ENCODE results near the gene EGFL7. TPM values are rescaled to one million over a fixed set of nuclear protein-coding genes. Genes with fewer than 3 reads are reported as not detected.

Gene EGFL7
- total RNA-seq, result 16.2 and 18.5 TPM in 2 replicates

DNA sequence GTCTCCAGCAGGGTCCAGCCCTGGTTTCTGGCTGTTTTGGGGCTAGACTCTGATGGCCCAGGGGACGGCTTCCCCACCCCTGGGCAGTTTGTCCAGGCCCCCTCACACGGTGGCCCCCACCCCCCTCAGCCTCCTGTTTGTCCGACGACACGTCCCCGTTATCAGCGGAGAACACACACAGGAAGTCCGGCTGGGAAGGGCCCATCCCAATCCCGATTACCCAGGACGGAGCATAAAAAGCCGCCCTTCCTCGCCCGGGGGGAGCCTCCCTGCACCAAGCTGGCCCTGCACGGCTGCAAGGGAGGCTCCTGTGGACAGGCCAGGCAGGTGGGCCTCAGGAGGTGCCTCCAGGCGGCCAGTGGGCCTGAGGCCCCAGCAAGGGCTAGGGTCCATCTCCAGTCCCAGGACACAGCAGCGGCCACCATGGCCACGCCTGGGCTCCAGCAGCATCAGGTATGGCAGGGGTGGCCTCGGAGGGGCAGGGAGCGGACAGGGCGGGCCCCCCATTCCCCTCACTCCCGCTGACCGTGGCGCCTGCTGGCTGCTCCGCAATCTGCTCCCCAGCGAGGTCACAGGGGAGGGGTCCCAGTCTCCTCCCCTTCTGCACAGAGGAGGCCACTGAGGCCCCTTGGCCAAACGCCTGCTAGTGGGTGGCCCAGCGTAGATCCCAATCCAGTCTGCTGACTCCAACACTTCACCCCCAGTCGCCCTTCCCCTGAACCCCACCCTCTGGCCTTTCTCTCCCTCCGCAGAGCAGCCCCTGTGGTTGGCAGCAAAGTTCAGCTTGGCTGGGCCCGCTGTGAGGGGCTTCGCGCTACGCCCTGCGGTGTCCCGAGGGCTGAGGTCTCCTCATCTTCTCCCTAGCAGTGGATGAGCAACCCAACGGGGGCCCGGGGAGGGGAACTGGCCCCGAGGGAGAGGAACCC is at the start of gene EGFL7:
Gene EGFL7, plus strand, starts transcription at position 261 of the 926 bp plus-strand sequence. CDS start 5,367 bp downstream, outside the sequence.

DNA sequence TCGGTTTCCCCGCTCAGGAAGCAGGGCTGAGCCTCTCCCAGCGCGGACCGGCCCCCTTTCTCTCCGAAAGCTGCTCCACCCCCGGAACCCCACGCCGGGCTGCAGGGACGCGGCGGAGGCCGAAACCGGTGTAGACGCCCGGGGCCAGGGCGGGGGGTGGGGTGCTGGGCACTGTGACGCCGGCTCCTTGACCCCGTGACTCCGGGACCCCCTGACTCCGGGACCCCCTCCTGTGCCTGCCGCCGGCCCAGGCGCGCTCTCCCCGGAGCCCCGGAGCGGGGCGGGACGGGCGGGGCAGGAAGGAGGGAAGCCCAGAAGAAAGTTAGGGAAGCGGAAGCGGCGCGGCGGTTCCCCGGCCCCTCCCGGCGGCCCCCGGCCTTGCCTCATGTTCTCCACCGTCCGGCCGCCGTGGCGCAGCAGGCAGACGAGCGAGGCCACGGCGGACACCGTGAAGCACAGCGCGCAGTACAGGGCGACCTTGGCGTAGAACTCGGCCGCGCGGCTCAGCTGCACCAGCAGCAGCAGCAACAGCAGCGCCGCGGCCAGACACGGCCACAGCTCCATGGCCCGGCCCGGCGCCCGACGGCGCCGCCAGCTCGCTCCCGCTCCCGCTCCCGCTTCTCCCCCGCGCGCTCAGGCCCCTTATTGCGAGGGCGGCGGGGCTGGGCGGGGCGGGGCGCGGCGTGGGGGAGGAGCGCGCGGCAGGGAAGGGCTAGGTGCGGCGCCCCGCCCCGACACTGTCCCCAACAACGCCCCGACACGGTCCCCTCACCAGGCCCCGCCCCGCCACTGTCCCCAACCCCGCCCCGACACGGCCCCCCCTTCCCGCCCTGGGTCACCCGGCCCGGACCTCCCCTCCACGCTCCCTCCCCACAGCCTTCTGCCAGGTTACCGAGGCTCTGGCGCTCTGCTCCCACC is 24.3 kb downstream of the EGFL7 start, which contains the start of gene AGPAT2:
Gene AGPAT2, minus strand, starts transcription at position 664 of the 918 bp plus-strand sequence. Its CDS starts 100 bp downstream, at position 564.

GRCh38 chr9:136711751-136712689 is 49.3 kb downstream of the EGFL7 start, which contains the start of gene DIPK1B:
TSS of gene DIPK1B (plus strand) at chr9:136712572. CDS start at chr9:136712666, 94 bp downstream.

Other genes with a start within 250 kb of the EGFL7 start
- 3.1 and 9.0 TPM in 2 replicates for gene INPP5E, start 223.1 kb upstream of the EGFL7 start, total RNA-seq
- gene SEC16A, start 179.9 kb upstream of the EGFL7 start, total RNA-seq, result 25.6 and 66.3 TPM in 2 replicates
- gene NOTCH1, start 116.9 kb upstream of the EGFL7 start, total RNA-seq, result 160 and 571 TPM in 2 replicates
- 41.1 and 42.0 TPM in 2 replicates for gene AGPAT2, start 24.5 kb downstream of the EGFL7 start, total RNA-seq
- under 0.01 and 1.00 TPM in 2 replicates for gene DIPK1B, start 49.7 kb downstream of the EGFL7 start, total RNA-seq
- gene LCN10, start 80.0 kb downstream of the EGFL7 start, total RNA-seq, result not detected in 2 replicates
- gene LCN6, start 85.6 kb downstream of the EGFL7 start, total RNA-seq, result not detected in 2 replicates
- gene LCN8, start 95.3 kb downstream of the EGFL7 start, total RNA-seq, result not detected in 2 replicates
- gene LCN15, start 101.6 kb downstream of the EGFL7 start, total RNA-seq, result not detected in 2 replicates
- 63.2 and 150 TPM in 2 replicates for gene TMEM141, start 128.4 kb downstream of the EGFL7 start, total RNA-seq
- gene CCDC183, start 133.4 kb downstream of the EGFL7 start, total RNA-seq, result under 0.01 and 0.28 TPM in 2 replicates
- gene RABL6, start 145.0 kb downstream of the EGFL7 start, total RNA-seq, result 73.4 and 86.8 TPM in 2 replicates
- 2.1 and 3.4 TPM in 2 replicates for gene AJM1, start 179.6 kb downstream of the EGFL7 start, total RNA-seq
- 88.2 and 91.8 TPM in 2 replicates for gene PHPT1, start 186.5 kb downstream of the EGFL7 start, total RNA-seq
- gene MAMDC4, start 189.4 kb downstream of the EGFL7 start, total RNA-seq, result 1.4 and 6.5 TPM in 2 replicates
- 269 and 274 TPM in 2 replicates for gene EDF1, start 203.4 kb downstream of the EGFL7 start, total RNA-seq
- 9.9 and 24.1 TPM in 2 replicates for gene TRAF2, start 223.6 kb downstream of the EGFL7 start, total RNA-seq

Data from nasal cavity respiratory epithelium epithelial cell of viscerocranial mucosa (primary cell).